Memory B cell (primary cell): ENCODE data around the gene TP53INP2.

Source experiments
- ATAC-seq: fragments of 150-1000 bp; cut with Tn5 transposase; 2 replicates; pipeline ENCODE4 v1.10.0; 2021; ENCODE audit warnings: low read depth, mild to moderate bottlenecking, moderate library complexity
- DNase-seq, 2 donors: peaks; one replicate each; pipeline ENCODE4 v3.0.0; 2022; ENCODE audit warnings: low spot score in 2 of 2
- H3K27ac Mint-ChIP-seq: one replicate; pipeline ENCODE4 v1.8.0; 2022; ENCODE audit warnings: mild to moderate bottlenecking, moderate library complexity, mixed read lengths
- H3K27me3 Mint-ChIP-seq: one replicate; pipeline ENCODE4 v1.8.0; 2022; ENCODE audit warnings: mixed read lengths
- H3K36me3 Mint-ChIP-seq: one replicate; pipeline ENCODE4 v1.8.0; 2022; ENCODE audit warnings: mild to moderate bottlenecking, mixed read lengths
- H3K4me1 Mint-ChIP-seq: one replicate; pipeline ENCODE4 v1.8.0; 2022; ENCODE audit warnings: mixed read lengths
- H3K4me3 Mint-ChIP-seq: one replicate; pipeline ENCODE4 v1.8.0; 2022; ENCODE audit warnings: mild to moderate bottlenecking, moderate library complexity, mixed read lengths
- H3K9me3 Mint-ChIP-seq: one replicate; pipeline ENCODE4 v1.8.0; 2022; ENCODE audit warnings: mixed read lengths

TP53INP2 gene

DNA sequence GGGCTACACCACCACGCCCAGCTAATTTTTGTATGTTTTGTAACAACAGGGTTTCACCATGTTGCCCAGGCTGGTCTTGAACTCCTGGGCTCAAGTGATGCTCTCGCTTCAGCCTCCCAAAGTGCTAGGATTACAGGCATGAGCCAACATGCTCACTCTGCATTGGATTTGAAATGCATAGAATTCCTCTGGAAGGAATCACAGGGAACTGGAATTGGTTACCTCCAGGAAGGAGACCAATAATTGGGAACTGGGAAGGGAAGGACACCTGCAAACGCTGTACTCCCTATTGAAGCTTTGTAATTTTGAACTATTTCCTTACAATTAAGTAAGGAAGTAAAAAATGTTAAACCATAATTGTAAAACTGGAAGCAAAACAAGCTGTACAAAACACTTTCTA lies 12.3 kb upstream of the TP53INP2 start:
- H3K4me3 Mint-ChIP-seq: no peak overlapping the region
- no peaks in the 10 kb centered on the region for H3K36me3 Mint-ChIP-seq
- ATAC-seq (no peak), DNase-seq (no peak)
- H3K9me3 Mint-ChIP-seq: no peaks in the 10 kb centered on the region
- peaks cover 2% of the 10 kb centered on the region for H3K27me3 Mint-ChIP-seq
- H3K27ac Mint-ChIP-seq: no peak overlapping the region
- no peaks in the 10 kb centered on the region for H3K4me1 Mint-ChIP-seq

DNA sequence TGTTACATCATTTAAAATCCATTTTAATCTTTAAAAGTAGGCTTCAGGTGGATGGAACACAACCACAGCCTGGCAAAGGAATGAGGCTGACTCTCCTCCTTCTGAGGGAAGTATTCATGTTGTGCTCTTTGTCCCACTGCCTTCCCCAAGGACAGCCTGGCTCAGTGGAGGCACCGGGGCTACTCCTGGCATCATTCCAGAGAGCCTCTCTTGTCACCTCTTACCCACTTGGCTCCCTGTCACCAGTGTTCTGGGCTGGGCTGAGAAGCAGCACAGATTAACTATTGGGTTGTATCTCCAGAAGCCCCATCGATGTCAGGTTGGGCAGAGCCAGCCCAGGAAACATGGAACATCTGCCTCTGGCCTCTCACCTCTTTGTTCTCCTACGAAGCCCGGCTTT lies 10.7 kb upstream of the TP53INP2 start:
- DNase-seq (no peak), ATAC-seq (no peak)
- Mint-ChIP-seq H3K4me1 (no peaks in the 10 kb centered on the region), H3K27ac (no peak overlapping the region), H3K9me3 (no peaks in the 10 kb centered on the region), H3K27me3 (peaks cover 2% of the 10 kb centered on the region), H3K4me3 (no peak overlapping the region), H3K36me3 (no peaks in the 10 kb centered on the region)

DNA sequence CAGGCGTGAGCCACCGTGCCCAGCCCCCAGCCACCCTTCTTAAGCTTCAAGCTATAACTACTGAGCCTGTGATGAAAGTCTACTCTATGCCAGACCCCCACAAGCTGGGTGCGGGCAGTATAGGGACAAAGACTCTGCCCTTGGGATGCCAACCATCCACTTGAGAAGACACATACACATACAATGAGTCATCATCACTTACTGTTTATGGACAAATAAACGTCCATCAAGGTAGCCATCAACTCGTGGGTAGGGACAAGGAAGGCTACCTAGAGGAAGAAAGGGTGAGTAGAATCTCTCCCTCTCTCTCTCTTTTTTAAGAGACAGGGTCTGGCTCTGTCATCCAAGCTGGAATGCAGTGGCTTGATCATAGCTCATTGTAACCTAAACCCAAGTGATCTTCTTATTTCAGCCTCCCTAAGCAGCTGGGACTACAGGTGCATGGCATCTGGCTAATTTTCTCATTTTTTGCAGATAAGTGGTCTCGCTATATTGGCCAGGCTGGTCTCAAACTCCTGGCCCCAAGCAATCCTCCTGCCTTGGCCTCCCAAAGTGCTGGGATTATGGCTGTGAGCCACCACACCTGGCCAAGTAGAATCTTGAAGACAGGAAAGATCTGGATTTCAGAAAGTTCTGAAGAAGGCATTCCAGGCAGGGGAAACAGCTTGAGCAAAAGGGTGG lies 2.6 kb upstream of the TP53INP2 start:
- Mint-ChIP-seq H3K27me3 (peaks cover 8% of the 10 kb centered on the region), H3K27ac (no peak overlapping the region), H3K36me3 (no peaks in the 10 kb centered on the region), H3K4me1 (peaks cover 18% of the 10 kb centered on the region), H3K4me3 (no peak overlapping the region), H3K9me3 (no peaks in the 10 kb centered on the region)
- ATAC-seq (no peak), DNase-seq (no peak)

DNA sequence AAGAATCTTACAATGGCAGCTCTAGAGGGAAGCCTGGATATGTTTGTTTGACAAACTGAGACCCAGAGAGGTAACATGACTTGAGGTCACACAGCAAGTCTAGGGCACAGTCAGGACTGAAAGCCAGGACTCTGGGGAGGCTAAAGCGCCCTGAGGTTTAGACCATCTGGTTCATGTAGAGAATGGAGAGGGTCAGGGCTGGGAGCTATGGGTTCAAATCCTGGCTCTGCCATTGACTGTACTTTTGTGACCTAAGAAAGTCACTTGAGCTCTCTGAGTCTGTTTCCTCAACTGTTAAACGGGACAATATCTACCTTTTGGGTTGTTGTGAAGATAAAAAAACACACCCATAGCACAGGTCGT lies 1.1 kb upstream of the TP53INP2 start:
- Mint-ChIP-seq H3K27ac (peak overlapping the region; percentile 99), H3K4me3 (peak overlapping the region; percentile 95), H3K27me3 (peaks cover 8% of the 10 kb centered on the region), H3K9me3 (no peaks in the 10 kb centered on the region), H3K4me1 (peaks cover 19% of the 10 kb centered on the region), H3K36me3 (no peaks in the 10 kb centered on the region)
- ATAC-seq (no peak), DNase-seq (no peak)

DNA sequence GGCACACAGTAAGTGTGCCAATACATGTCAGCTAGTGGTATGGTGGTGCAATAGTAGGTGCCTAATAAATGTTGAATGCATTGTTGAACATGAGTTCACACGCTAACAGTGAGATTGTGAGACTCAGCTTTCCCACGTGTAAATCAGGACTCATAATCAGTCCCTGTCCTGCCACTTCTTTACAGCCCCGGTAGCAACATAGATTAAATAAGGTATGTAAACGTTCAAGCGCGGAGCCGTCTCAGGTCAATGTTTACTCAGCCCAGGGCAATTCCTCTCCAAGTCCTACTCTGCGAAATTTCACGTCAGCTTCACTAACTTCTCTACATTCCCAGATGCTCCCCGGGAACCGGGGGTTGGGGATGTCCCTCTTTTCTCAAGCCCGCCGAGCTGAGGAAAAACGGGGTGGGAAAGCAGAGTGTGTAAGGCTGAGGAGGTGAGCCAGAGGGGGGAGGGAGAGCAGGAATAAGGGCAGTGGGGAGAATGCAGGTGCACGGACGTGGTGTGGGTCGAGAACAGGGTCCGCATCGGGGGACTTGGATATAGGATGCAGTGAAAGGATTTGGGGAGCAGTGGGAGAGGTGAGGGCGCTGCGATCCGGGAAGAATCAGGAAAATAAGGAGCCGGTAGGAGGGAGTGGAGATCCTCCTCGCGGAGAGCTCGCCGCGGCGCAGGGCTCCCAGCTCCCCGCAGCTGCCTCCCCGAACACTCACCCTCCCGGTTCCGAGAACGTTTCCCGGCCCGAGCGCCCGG lies 544 bp upstream of the TP53INP2 start:
- ATAC-seq (no peak), DNase-seq (no peak)
- no peaks in the 10 kb centered on the region for H3K36me3 Mint-ChIP-seq
- peaks cover 7% of the 10 kb centered on the region for H3K27me3 Mint-ChIP-seq
- H3K4me1 Mint-ChIP-seq: peaks cover 22% of the 10 kb centered on the region
- no peaks in the 10 kb centered on the region for H3K9me3 Mint-ChIP-seq
- H3K27ac Mint-ChIP-seq: peak overlapping the region; percentile 99
- peak overlapping the region; percentile 95 for H3K4me3 Mint-ChIP-seq

DNA sequence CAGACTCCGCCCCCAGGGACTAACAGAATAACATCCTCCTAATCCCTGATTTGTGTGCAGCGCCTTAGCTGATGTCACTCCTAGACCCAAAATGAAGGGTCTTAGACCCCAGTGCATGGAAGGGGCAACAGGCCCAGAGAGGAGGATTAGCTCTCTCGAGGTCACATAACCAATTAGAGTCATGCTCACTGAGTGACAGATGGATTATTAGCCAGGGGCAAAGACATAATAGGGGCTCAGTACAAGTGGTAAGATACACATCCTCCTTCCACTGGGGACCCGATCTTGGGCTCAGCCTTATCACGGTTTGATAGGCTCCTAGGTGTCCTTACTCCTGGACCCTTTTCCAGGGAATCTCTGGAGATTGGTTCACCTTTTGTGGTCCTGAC lies 858 bp downstream of the TP53INP2 start:
- Mint-ChIP-seq H3K4me3 (peak overlapping the region; percentile 89), H3K4me1 (peaks cover 24% of the 10 kb centered on the region), H3K9me3 (no peaks in the 10 kb centered on the region), H3K36me3 (no peaks in the 10 kb centered on the region), H3K27ac (peak overlapping the region; percentile 99), H3K27me3 (peaks cover 4% of the 10 kb centered on the region)
- no peak for ATAC-seq
- no peak for DNase-seq

DNA sequence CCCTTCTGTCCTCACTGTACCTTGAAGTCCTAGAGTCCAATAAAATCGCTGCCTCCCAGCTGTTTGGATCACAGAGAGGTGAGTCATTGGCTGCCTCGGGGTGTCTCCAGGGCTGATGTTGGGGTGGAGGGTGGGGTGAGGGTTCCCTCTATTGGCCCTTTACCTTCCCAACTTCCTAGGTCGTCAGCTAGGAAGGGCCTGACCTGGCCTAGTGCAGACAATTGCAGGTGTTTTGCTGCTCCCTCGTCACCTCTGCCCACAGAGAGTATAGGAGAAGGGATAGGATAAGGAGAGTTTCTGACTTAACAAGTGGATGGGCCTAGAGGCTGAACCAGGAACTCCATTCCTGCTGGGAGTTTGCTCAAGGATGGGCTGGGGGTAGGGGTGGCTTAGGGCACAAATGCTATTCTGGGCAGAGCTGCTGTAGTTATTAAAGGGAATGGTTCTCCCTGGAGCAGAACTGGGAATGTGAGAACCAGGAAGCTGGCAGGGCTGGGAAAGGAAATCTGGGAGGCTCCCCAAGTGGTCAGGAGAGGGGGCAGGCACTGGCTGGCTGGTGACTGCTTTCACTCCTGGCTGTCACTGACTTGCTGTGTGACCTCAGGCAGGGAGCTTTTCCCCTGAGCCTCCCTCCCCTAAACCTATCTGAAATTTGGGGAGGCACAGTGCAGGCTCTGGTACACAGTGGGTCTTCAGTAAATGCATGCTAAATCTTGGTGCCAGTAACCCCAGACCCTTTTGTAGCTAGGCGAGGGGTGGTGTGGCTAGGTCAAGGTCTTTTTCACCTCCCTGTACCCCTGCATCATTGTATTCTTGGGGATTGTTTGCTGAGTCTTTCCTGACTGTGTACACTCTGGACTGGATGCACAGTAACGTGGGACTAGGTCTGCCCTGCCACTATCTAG lies 1.5 kb downstream of the TP53INP2 start:
- no peak for ATAC-seq
- H3K9me3 Mint-ChIP-seq: no peaks in the 10 kb centered on the region
- H3K36me3 Mint-ChIP-seq: no peaks in the 10 kb centered on the region
- peaks cover 30% of the 10 kb centered on the region for H3K4me1 Mint-ChIP-seq
- peak overlapping the region; percentile 99 for H3K27ac Mint-ChIP-seq
- H3K27me3 Mint-ChIP-seq: peaks cover 4% of the 10 kb centered on the region
- no peak for DNase-seq
- peak overlapping the region; percentile 89 for H3K4me3 Mint-ChIP-seq

DNA sequence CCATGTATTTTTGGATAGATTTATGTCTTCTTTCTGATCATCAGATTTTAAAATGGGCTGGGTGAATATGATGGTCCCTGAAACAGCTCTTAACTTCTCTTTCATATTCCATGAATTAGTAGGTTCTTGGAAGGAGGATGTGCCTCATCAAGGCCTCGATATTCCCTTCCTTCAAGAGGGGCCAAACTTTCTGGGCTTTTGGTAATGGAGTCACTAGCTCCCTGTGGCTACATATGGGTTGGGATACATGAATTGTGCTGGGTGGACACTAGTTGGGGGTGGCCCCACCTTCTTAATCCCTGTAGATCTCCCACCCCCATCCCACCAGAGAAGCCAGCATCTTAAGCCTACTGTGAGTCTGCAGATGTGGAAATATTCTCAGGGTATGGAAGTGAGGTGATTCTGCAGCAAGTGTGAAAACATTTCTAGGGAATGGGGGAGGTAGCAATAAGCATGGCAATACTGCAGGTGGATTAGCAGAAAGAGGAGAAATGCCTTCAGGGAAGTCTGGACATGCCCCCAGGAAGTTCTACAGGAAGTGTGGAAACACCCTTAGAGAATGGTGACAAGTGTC lies 2.2 kb downstream of the TP53INP2 start:
- Mint-ChIP-seq H3K4me3 (no peak overlapping the region), H3K4me1 (peaks cover 31% of the 10 kb centered on the region), H3K27ac (peak overlapping the region; percentile 99), H3K9me3 (no peaks in the 10 kb centered on the region), H3K27me3 (peaks cover 4% of the 10 kb centered on the region), H3K36me3 (no peaks in the 10 kb centered on the region)
- no peak for ATAC-seq
- no peak for DNase-seq

DNA sequence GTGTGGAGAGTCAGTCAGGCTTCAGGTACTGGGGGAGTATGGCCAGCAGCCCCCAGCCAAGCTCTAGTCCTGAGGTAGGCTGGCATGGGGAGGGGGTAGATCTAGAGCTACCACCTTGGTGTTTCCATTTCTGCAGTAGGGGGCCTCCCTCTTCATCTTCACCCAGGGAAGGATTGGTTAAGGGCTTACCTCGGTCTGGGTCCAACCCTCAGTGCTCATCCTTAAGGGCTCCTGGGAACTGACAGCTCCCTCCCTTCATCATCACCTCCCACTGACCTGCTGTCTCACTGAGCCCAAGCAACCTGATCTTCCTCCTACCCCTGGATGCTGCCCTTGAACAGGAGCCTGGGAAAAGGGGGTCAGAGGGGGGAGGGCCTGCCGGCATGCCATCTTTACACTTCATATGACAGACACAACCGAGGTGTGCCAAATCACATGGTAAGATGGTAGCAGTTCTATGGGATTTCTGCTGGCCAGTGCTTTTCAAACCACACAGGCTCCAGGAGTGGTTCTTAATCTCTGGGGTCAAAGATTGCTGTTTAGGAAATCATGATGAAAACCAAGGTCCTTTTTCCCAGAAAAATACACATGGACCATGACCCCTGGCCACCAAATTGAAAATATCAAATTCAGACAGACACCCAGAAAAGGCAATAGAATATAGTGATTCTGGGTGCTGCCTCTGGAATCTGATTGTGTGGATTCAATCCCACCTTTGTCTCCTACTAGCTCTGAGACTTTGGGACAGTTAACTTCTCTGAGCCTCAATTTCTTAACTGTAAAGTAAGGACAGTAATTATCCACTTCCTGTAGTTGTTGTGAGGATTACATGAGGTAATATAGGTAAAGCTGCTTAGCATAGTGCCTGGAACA lies 3.0 kb downstream of the TP53INP2 start:
- Mint-ChIP-seq H3K4me1 (peaks cover 31% of the 10 kb centered on the region), H3K36me3 (no peaks in the 10 kb centered on the region), H3K4me3 (no peak overlapping the region), H3K27ac (peak overlapping the region; percentile 99), H3K9me3 (no peaks in the 10 kb centered on the region), H3K27me3 (no peaks in the 10 kb centered on the region)
- ATAC-seq (no peak), DNase-seq (no peak)

DNA sequence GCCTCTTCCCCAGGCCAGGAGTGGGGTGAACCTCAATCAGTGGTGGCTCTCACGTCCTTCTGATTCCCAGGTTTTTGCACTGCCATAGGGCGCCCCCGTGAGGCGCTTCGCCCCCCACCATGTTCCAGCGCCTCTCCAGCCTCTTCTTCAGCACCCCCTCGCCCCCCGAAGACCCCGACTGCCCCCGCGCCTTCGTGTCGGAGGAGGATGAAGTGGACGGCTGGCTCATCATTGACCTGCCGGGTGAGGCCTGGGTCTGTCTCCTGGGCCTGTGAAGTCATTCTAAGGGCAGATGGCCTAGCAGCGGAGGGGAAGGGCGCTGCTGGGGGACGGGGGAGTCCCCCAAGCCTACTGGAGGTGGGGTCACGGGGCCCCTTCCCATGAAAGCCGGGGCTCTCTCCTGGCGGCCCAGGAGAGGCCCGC lies 4.5 kb downstream of the TP53INP2 start:
- Mint-ChIP-seq H3K36me3 (peaks cover 4% of the 10 kb centered on the region), H3K27ac (peak overlapping the region; percentile 93), H3K4me3 (peak overlapping the region; percentile 86), H3K4me1 (peaks cover 22% of the 10 kb centered on the region), H3K9me3 (no peaks in the 10 kb centered on the region), H3K27me3 (no peaks in the 10 kb centered on the region)
- peak; percentile 64 to 77 for DNase-seq
- peak; percentile 11 for ATAC-seq

DNA sequence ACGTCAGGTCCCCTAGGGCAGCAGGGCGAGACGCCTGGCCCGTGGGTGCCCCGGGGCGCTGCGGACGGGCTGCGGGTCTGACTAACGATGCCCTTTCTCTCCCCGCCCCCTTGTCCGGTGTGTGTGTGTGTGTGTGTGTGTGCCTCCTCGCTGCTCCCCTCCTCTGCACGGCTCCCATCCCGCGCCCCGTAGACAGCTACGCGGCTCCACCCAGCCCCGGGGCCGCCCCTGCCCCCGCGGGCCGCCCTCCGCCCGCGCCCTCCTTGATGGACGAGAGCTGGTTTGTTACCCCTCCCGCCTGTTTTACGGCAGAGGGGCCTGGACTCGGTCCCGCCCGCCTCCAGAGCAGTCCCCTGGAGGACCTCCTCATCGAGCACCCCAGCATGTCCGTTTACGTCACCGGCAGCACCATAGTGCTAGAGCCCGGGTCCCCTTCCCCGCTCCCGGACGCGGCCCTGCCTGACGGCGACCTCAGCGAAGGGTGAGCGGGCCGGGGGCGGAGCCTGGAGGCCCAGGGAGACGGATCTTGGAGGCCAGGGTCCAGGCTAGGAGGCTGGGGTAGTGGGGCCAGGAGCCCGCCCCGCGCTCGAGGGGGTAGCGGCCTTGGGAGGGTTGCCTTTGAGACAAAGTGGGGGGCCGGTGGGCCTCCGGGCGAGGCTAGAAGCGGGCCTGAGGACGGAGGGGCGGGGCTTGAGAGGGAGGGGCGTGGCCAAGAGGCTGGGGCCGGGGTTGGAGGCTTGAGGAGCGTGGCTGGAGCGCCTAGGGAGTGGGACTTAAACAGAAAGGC lies 5.1 kb downstream of the TP53INP2 start:
- Mint-ChIP-seq H3K9me3 (no peaks in the 10 kb centered on the region), H3K4me3 (peak overlapping the region; percentile 86), H3K27me3 (no peaks in the 10 kb centered on the region), H3K36me3 (peaks cover 4% of the 10 kb centered on the region), H3K27ac (peak overlapping the region; percentile 93), H3K4me1 (peaks cover 20% of the 10 kb centered on the region)
- DNase-seq (peak; percentile 84 to 94), ATAC-seq (peak; percentile 61)

DNA sequence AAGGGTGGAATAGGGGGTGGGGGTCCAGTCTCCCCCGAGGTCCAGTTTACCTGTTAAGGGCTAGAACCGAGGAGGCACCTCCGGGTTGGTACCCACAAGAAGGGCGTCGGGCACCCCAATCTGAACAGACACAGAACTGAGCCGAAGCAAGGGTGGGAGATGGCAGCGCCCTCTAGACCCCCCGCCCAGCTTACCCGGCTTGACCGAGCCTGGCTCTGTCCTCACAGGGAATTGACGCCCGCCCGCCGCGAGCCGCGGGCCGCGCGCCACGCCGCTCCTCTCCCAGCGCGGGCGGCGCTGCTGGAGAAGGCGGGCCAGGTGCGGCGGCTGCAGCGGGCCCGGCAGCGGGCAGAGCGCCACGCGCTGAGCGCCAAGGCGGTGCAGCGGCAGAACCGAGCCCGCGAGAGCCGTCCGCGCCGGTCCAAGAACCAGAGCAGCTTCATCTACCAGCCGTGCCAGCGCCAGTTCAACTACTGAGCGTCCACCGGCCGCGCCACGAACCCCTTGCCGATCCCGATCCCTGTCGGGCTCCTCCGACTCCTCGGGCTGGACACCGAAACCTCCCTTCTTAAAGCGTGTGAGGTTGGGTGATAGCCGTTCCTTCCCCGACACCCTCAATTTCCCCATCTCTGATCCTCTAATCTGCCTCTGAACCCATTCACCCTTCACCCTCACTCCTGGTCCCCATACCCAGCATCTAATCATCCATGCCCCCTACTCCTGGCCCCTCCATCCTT lies 5.9 kb downstream of the TP53INP2 start:
- peak overlapping the region; percentile 93 for H3K27ac Mint-ChIP-seq
- H3K9me3 Mint-ChIP-seq: no peaks in the 10 kb centered on the region
- peaks cover 7% of the 10 kb centered on the region for H3K36me3 Mint-ChIP-seq
- peak overlapping the region; percentile 86 for H3K4me3 Mint-ChIP-seq
- DNase-seq (no peak), ATAC-seq (peak; percentile 55)
- peaks cover 19% of the 10 kb centered on the region for H3K4me1 Mint-ChIP-seq
- H3K27me3 Mint-ChIP-seq: no peaks in the 10 kb centered on the region
